HepG2 (cell line): Measurements from ENCODE around the gene ARL16. TPM values are rescaled to one million over a fixed set of nuclear protein-coding genes. Genes with fewer than 3 reads are reported as not detected.

Source experiments
- CCAR2 ChIP-seq: fragments of 200-400 bp; formaldehyde crosslinking; optimal IDR thresholded peaks from 2 replicates; pipeline ENCODE3; 2018; ENCODE audit warnings: low read depth, mild to moderate bottlenecking, low read length, moderate library complexity
- DMAP1 ChIP-seq: IDR thresholded peaks from 2 replicates; pipeline ENCODE4 v1.6.1; 2016
- GZF1 ChIP-seq: sonication (generic); formaldehyde crosslinking; IDR thresholded peaks from 2 replicates; pipeline ENCODE4 v1.5.1; 2020; ENCODE audit warnings: mild to moderate bottlenecking, missing genetic modification reagents
- JUND ChIP-seq: sonication (generic); formaldehyde crosslinking; IDR thresholded peaks from 2 replicates; pipeline ENCODE4 v1.8.0; 2022; ENCODE audit warnings: mild to moderate bottlenecking, missing genetic modification reagents
- KLF12 ChIP-seq: sonication (generic); formaldehyde crosslinking; IDR thresholded peaks from 2 replicates; pipeline ENCODE4 v1.4.0; 2020; ENCODE audit warnings: missing genetic modification reagents, borderline replicate concordance
- PAXIP1 ChIP-seq: sonication (generic); formaldehyde crosslinking; conservative IDR thresholded peaks from 2 replicates; pipeline ENCODE4 v1.4.0; 2020; ENCODE audit warnings: mild to moderate bottlenecking, missing genetic modification reagents, moderate library complexity
- PBX3 ChIP-seq: sonication (generic); formaldehyde crosslinking; IDR thresholded peaks from 2 replicates; pipeline ENCODE4 v1.8.1; 2023; ENCODE audit warnings: missing genetic modification reagents, inconsistent platforms, borderline replicate concordance
- RBAK ChIP-seq: sonication (generic); formaldehyde crosslinking; IDR thresholded peaks from 2 replicates; pipeline ENCODE4 v1.5.1; 2020; ENCODE audit warnings: mild to moderate bottlenecking, missing genetic modification reagents
- REPIN1 ChIP-seq: sonication (generic); formaldehyde crosslinking; IDR thresholded peaks from 2 replicates; pipeline ENCODE4 v1.8.0; 2022; ENCODE audit warnings: missing genetic modification reagents, low read depth, mild to moderate bottlenecking, borderline replicate concordance
- THAP8 ChIP-seq: sonication (generic); formaldehyde crosslinking; IDR thresholded peaks from 2 replicates; pipeline ENCODE4 v1.5.1; 2020; ENCODE audit warnings: missing genetic modification reagents, mild to moderate bottlenecking, borderline replicate concordance
- TSC22D2 ChIP-seq: sonication (generic); formaldehyde crosslinking; IDR thresholded peaks from 2 replicates; pipeline ENCODE4 v1.5.1; 2020; ENCODE audit warnings: missing genetic modification reagents, mild to moderate bottlenecking, borderline replicate concordance
- UBTF ChIP-seq: sonication (generic); formaldehyde crosslinking; IDR thresholded peaks from 2 replicates; pipeline ENCODE4 v1.4.0; 2020; ENCODE audit warnings: mild to moderate bottlenecking, missing genetic modification reagents
- ZFP36L1 ChIP-seq: sonication (generic); formaldehyde crosslinking; IDR thresholded peaks from 2 replicates; pipeline ENCODE4 v1.8.0; 2022; ENCODE audit warnings: mild to moderate bottlenecking, missing genetic modification reagents, moderate library complexity
- ZFP82 ChIP-seq: sonication (generic); formaldehyde crosslinking; IDR thresholded peaks from 2 replicates; pipeline ENCODE4 v1.5.1; 2020; ENCODE audit warnings: mild to moderate bottlenecking, missing genetic modification reagents, borderline replicate concordance
- ZNF24 ChIP-seq: fragments of 450-650 bp; IDR thresholded peaks from 2 replicates; pipeline ENCODE4 v1.6.1; 2017; ENCODE audit warnings: antibody characterized with exemption, mild to moderate bottlenecking
- ZNF335 ChIP-seq: sonication (generic); formaldehyde crosslinking; IDR thresholded peaks from 2 replicates; pipeline ENCODE4 v1.4.0; 2020; ENCODE audit warnings: missing genetic modification reagents
- ZNF510 ChIP-seq: sonication (generic); formaldehyde crosslinking; IDR thresholded peaks from 2 replicates; pipeline ENCODE4 v1.4.0; 2020; ENCODE audit warnings: low read depth, mild to moderate bottlenecking, missing genetic modification reagents
- ZNF543 ChIP-seq: sonication (generic); formaldehyde crosslinking; IDR thresholded peaks from 2 replicates; pipeline ENCODE4 v1.4.0; 2020; ENCODE audit warnings: mild to moderate bottlenecking, missing genetic modification reagents
- ZNF644 ChIP-seq: IDR thresholded peaks from 2 replicates; pipeline ENCODE4 v1.6.1; 2016; ENCODE audit warnings: low read depth
- ZNF703 ChIP-seq: sonication (generic); formaldehyde crosslinking; IDR thresholded peaks from 2 replicates; pipeline ENCODE4 v1.5.1; 2020; ENCODE audit warnings: missing genetic modification reagents, mild to moderate bottlenecking, moderate library complexity, borderline replicate concordance
- ZNF768 ChIP-seq: sonication (generic); formaldehyde crosslinking; IDR thresholded peaks from 2 replicates; pipeline ENCODE4 v1.4.0; 2020; ENCODE audit warnings: missing genetic modification reagents
- polyA plus RNA-seq, 8 experiments: library from polyadenylated mRNA; depleted of rRNA in 3 of 8; stranded (reverse) in 7 of 8; unstranded in 1 of 8; fragments of >200 nt; fragmentation: Illumina TruSeq in 4 of 8; extraction: Trizol in 4 of 8; gene quantifications; 2 replicates each; pipeline versions ENCODE4 v1.2.1 to v1.2.3, GENCODE V29; 2011 to 2016; ENCODE audit warnings: low read depth in 4 of 8, missing spikeins in 1 of 8, mixed read lengths in 1 of 8; ENCODE audit not compliant: insufficient read depth in 1 of 8
- total RNA-seq, 5 experiments: library from RNA; depleted of rRNA; stranded (reverse); fragments of >200 nt; fragmentation: Illumina TruSeq; extraction: Trizol; gene quantifications; 2 replicates each; pipeline ENCODE4 v1.2.3, GENCODE V29; 2016; ENCODE audit warnings: low read depth in 1 of 5

ARL16 gene
- total and polyA plus RNA-seq, 2 of the 13 experiments (the other 11 are each of a cell fraction or from before 2014, with no cell fraction given), result 20.8 to 30.8 TPM

- TF ChIP-seq JUND (peak; percentile 73), CCAR2 (peak; percentile 79), ZNF768 (CRISPR knock-in tag) (peak; percentile 84), PAXIP1 (CRISPR knock-in tag) (peak; percentile 14; the same call in 1 of the 2 replicates), UBTF (peak; percentile 94), ZFP82 (CRISPR knock-in tag) (no peak; the same call in 1 of the 2 replicates), RBAK (CRISPR knock-in tag) (no peak), PBX3 (CRISPR knock-in tag) (no peak), ZNF24 (peak; percentile 67; the same call in 1 of the 2 replicates), ZNF510 (no peak), ZNF703 (CRISPR knock-in tag) (no peak), ZNF543 (CRISPR knock-in tag) (no peak), THAP8 (CRISPR knock-in tag) (no peak; the same call in 1 of the 2 replicates), KLF12 (CRISPR knock-in tag) (peak; percentile 97), ZNF644 (CRISPR knock-in tag) (no peak), GZF1 (CRISPR knock-in tag) (no peak), DMAP1 (CRISPR knock-in tag) (peak; percentile 74; the same call in 1 of the 2 replicates), REPIN1 (CRISPR knock-in tag) (peak; percentile 87), ZFP36L1 (CRISPR knock-in tag) (no peak), TSC22D2 (peak; percentile 97), ZNF335 (peak; percentile 71; the same call in 1 of the 2 replicates)
These were observed 46.9 kb downstream of the ARL16 start, which contains the start of the genes NPLOC4 and TSPAN10 (continued) for GRCh38 chr17:81636505-81637288.
